Fibroblast of the conjunctiva (primary cell): Measurements from ENCODE around the gene POTEI.
"Not testable (repeated sequence)": the region's sequence is repeated elsewhere in the genome, so short reads cannot be mapped to it uniquely, and the experiment has no call there.

ENCODE experiments used
- DNase-seq: peaks from one replicate; pipeline ENCODE4 v3.0.0-alpha.2; 2010; ENCODE audit warnings: low read depth

Gene POTEI

GRCh38 chr2:130509228-130509627 lies at the start of gene POTEI:
Gene POTEI, minus strand, starts transcription at chr2:130509328. Its CDS starts 93 bp downstream, at chr2:130509235.
- not testable (repeated sequence) for DNase-seq

DNA sequence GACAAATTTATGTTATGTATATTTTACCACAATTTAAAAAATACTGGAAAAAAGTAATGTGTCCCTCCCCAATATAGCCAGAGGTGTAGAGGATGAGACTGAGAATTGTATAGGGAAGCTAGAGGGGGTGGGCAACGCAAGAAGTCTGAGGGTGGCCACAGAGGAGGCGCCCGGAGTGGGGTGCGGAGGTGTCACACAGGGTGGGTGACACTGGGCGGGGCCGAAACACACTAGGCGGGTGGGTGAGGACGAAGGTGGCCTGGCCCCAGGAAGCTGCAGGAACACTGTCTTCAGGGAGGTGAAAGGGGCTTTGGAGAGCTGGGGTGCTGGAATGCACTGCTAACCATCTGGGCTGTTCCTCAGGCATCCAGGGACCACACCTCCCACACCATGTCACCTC lies 47.3 kb upstream of the POTEI start:
- not testable (repeated sequence) for DNase-seq

DNA sequence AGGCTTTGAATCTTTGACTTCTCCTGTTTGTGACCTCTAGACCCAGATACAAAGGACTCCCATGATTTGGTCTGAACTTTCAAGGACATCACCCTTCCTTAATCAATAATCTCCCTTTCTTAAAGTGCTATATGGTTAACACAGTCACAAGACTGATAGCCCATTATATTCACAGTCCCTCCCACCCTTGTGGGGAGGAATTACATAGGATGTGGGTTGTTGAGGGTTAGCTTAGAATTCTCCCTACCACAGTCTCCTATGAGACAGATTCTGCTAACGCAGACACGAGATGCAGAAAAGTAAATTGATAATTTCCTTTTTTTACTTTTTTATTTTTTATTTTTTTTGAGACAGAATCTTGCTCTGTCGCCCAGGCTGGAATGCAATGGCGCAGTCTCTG lies 45.0 kb upstream of the POTEI start:
- DNase-seq: not testable (repeated sequence)

DNA sequence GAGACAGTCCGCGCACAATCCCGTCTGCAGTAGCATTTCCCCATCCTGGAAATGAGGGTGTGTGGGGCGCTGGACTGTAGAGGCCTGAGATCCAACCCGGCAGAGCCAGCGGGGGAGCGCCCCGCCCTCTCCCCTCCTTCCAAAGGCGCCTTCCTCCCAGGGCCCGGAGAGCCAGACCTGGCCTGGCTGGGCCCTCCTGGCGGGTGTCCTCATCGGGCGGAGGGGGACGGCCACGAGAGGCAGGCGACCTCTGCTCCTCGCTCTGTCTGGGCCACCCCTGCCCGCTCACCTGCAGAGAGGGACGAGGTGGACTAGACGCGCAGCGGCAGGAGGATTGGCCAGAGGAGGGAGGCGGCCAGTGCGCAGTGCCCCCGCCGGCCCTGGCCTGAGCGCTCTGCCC lies 40.3 kb upstream of the POTEI start:
- DNase-seq: not testable (repeated sequence)

GRCh38 chr2:130548418-130548817 lies 39.3 kb upstream of the POTEI start:
- DNase-seq: not testable (repeated sequence)

GRCh38 chr2:130544978-130545377 lies 35.9 kb upstream of the POTEI start:
- DNase-seq: not testable (repeated sequence)

GRCh38 chr2:130543785-130544528 lies 34.8 kb upstream of the POTEI start:
- DNase-seq: not testable (repeated sequence)

DNA sequence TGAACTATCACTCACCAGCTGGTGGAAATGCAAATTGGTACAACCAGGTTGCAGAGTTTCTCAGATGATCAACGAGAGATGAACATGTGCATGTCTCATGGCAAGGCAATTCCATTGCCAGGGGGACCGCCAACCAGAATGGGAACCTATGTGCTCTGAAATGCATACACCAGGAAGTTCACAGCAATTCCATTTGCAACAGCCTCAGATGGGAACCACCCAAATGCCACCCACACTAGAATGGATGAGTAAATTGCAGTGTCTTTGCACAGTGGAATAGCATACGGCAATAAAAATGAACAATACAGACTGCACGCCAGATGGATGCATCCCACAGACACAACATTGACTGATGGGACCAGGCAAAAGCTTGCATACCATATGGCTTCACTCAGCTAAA lies 33.7 kb upstream of the POTEI start:
- DNase-seq: not testable (repeated sequence)

DNA sequence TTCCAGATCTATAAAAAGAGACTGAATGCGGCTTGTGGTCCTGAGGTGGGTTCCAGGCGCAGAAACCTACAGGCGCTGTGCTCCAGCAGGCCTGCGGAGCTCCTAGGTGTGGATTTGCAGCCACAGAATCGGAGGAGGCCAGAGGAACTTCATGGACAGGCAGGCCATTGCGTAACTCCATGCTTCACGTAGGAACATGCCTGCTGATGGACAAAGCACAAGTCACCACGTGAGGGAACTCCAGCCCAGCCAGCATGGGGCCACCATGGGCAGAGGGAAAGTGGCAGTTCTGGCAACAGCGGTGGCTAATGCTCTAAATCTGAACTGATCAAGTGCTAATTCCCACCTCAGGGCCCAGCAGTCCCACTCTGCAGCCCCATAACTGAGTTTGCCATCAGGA lies 29.1 kb upstream of the POTEI start:
- not testable (repeated sequence) for DNase-seq

DNA sequence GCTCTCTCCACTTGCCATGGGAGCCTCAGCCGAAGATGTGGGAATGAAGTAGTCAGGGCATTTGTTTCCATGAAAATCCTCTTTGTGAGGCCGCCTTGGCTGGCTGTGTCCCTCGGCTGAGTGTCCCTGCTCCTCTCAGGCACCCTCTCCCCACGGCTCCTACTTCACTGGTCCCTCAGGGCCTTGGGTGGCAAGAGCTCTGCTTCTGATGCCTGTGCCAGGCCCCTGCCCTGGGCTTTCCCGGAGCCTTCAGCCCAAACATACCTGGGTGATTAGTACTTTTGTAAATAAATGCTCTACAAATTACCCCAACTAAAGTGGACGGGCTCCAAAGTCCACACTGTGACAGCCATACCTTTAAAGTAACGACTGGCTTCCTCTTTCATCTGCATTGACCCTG lies 27.5 kb upstream of the POTEI start:
- DNase-seq: not testable (repeated sequence)

DNA sequence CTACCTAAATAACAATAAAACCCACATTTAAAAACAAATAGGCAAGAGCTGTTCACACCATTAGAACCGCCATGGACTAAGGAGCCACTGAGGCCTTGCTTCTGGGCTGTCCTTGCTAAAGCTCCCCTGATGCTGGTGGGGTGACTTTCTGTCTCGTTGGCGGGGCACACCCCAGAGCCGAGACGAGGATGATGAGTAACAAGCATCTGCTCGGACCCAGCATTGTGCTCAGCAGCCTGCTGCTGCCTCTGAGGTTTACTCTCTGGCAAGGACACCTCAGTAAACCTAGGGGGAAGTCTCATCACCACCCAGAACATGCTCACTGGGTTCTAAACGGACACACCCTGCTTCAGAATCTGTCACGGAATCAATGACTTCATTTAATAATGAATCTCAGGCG lies 22.5 kb upstream of the POTEI start:
- not testable (repeated sequence) for DNase-seq

- DNase-seq: not testable (repeated sequence)
Observed at GRCh38 chr2:130531225-130531624, 22.1 kb upstream of the POTEI start.

- DNase-seq: not testable (repeated sequence)
Observed at GRCh38 chr2:130530212-130530611, 21.1 kb upstream of the POTEI start.

DNA sequence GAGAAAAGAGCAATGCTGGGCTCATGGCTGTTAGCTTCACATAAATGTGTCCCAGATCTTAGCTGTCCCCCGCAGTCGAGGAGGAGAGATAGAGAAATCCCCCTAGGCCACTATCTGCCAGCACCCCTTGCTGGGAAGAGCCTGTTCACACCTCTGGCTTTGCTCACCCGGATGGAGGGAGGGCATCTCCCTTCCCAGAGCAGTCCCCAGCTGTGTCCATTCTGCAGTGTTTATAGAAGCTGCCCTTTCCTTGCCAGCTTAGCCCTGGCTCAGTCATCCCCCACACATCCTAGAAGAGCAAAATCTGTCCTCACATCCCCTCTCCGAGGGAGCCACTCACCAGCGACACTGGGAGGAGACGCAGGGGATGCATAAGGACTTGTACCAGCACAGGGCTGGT lies 20.4 kb upstream of the POTEI start:
- not testable (repeated sequence) for DNase-seq

GRCh38 chr2:130527365-130527967 lies 18.3 kb upstream of the POTEI start:
- DNase-seq: not testable (repeated sequence)

DNA sequence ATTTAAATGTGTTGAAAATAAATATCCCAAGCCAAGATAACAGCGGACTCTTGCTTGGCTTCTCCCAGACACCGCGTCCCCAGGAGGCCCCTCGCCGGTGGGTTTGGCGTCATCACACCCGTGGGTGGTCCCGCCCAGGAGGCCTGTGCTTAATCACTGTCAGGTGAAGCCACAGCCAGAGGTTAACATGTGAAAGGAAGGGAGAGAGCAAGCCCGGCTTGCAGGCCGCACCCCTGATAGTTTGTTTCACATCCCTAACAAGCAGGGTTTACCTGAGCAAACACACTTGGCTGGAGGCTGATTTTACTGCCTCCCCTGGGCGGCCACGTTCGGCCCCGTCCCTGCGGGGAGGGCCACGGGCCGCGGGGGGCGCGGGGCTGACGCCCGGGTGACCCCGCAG lies 13.3 kb upstream of the POTEI start:
- not testable (repeated sequence) for DNase-seq

DNA sequence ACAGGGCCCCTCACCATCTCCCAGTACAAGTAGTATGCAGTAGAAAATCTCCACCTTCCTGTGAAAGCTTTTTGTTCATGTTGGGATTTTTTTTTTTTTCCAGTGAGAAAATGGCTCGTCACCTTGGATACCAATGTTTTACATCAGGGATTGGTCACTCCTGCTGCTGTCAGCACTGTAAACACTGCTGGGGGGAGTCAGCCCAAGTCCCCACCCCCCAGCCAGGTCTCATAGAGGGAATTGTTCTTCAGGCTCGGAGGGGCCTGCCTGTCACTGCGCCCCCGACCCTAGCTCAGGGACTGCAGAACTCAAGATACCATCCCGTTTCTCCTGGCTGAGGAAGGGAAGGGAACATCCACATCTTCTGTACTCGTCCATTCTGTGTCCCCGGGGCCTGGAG lies 11.9 kb upstream of the POTEI start, which contains the start of gene CFC1B:
Gene CFC1B, plus strand, starts transcription at position 231 of the 400 bp plus-strand sequence. CDS start 263 bp downstream, outside the sequence.
- DNase-seq: not testable (repeated sequence)

- not testable (repeated sequence) for DNase-seq
Observed at GRCh38 chr2:130518516-130519106, 9.5 kb upstream of the POTEI start.

DNA sequence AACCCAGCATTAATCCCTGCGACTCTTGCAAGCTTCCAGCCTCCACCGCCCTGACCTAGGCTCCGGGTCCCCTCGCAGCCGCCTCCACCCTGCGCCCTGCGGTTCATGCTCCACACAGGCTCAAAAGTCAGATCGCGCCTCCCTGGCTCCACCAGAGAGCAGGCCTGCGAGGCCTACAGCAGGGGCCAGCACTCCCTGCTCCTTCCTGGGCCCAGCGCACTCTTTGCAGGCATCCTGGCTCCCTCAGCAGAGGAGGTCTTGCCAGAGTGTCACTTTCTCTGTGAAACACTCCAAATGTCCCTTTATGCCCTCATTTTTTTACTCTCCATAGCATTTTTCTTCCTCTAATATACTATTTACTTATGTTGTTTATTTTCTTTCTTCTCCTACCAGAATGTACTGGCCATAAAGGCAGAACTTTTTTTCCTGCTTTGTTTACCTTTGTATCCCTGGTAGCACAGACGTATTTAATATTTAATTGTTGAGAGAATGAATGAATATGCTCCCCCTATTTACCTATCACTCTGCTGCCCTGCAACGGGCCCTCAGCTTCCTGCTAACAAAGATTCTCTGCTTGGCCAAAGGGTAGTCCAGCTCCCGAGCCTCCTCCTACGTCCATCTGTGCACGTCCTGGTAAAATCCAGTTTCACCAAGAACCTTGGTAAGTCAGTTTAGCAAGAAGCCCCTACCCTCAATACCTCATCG lies 2.8 kb upstream of the POTEI start:
- not testable (repeated sequence) for DNase-seq

GRCh38 chr2:130510807-130511746 lies 1.9 kb upstream of the POTEI start:
- not testable (repeated sequence) for DNase-seq

DNA sequence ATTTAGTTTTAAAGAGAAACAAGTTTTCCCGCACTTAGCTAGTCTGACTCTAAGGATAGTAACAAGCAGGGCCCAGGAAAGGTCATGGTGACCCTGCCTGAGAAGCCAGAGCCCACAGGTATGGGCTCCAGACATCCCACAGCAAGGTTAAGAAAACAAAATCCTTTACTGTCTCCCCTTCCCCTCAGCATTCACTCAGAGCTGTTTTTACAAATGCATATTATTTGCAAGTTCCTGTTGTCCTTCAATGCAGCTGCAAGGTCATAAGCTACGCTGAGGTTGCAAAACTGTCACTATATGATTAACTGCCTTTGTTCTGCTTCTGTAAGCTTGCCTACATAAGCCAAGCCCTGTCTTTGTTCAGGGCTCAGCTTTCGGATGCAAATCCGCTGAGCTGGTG lies 18.1 kb downstream of the POTEI start:
- not testable (repeated sequence) for DNase-seq
